Endodermal cell (in vitro differentiated cells): Measurements from ENCODE around the gene SYNDIG1. TPM values are rescaled to one million over a fixed set of nuclear protein-coding genes. Genes with fewer than 3 reads are reported as not detected.

ENCODE experiments used
- DNase-seq: peaks from one replicate; pipeline ENCODE4 v3.0.0-alpha.2; 2017
- H3K27ac ChIP-seq: 2 replicates; pipeline ENCODE4 v1.5.1; 2013; ENCODE audit warnings: mild to moderate bottlenecking, low read depth, low read length, moderate library complexity
- H3K27me3 ChIP-seq: 2 replicates; pipeline ENCODE4 v1.6.1; 2013; ENCODE audit warnings: mild to moderate bottlenecking, low read length, moderate library complexity; ENCODE audit not compliant: insufficient read depth, control insufficient read depth, poor library complexity, severe bottlenecking
- H3K36me3 ChIP-seq: 2 replicates; pipeline ENCODE4 v1.7.0; 2013; ENCODE audit warnings: mild to moderate bottlenecking, low read length, moderate library complexity; ENCODE audit not compliant: control insufficient read depth, insufficient read depth
- H3K4me1 ChIP-seq: one replicate; pipeline ENCODE4 v1.7.0; 2013; ENCODE audit warnings: low read length; ENCODE audit not compliant: control insufficient read depth, insufficient read depth
- H3K4me3 ChIP-seq: 2 replicates; pipeline ENCODE4 v1.5.1; 2013; ENCODE audit warnings: mild to moderate bottlenecking, low read length, moderate library complexity
- H3K9ac ChIP-seq: 2 replicates; pipeline ENCODE4 v1.6.1; 2013; ENCODE audit warnings: mild to moderate bottlenecking, low read length, moderate library complexity; ENCODE audit not compliant: poor library complexity, severe bottlenecking; ENCODE audit errors: extremely low read depth
- H3K9me3 ChIP-seq: 2 replicates; pipeline ENCODE4 v1.6.1; 2013; ENCODE audit warnings: mild to moderate bottlenecking, low read length, moderate library complexity; ENCODE audit not compliant: control insufficient read depth
- H3K27ac Mint-ChIP-seq: 2 replicates; pipeline ENCODE4 v1.8.0; 2020; ENCODE audit warnings: mixed read lengths
- H3K27me3 Mint-ChIP-seq: 2 replicates; pipeline ENCODE4 v1.8.0; 2021; ENCODE audit warnings: mild to moderate bottlenecking, mixed read lengths; ENCODE audit not compliant: insufficient read depth
- H3K36me3 Mint-ChIP-seq: 2 replicates; pipeline ENCODE4 v1.8.0; 2020; ENCODE audit warnings: low read depth, mixed read lengths
- H3K4me1 Mint-ChIP-seq: 2 replicates; pipeline ENCODE4 v1.8.0; 2020; ENCODE audit warnings: mixed read lengths
- H3K4me3 Mint-ChIP-seq: 2 replicates; pipeline ENCODE4 v1.8.0; 2020; ENCODE audit warnings: mild to moderate bottlenecking, moderate library complexity, mixed read lengths
- H3K9me3 Mint-ChIP-seq: 2 replicates; pipeline ENCODE4 v1.8.0; 2020; ENCODE audit warnings: mild to moderate bottlenecking, mixed read lengths
- WGBS, 2 experiments: methylation state at CpG; one replicate each; pipeline versions ENCODE4 v1.1.5 to v1.1.7; 2013; ENCODE audit warnings: missing lambda C conversion rate in 2 of 2, mixed read lengths in 1 of 2; ENCODE audit not compliant: insufficient coverage in 1 of 2, insufficient read length in 1 of 2; 5-methylcytosine and 5-hydroxymethylcytosine counted together
- total RNA-seq, 2 donors: library from RNA; stranded (reverse); fragmentation: NEBNext Ultra II Directional in 1 of 2; extraction: Animal tissue kit (Norgen Biotek cat#: 25700) in 1 of 2; gene quantifications; 2 replicates in 1 of 2; 3 replicates in 1 of 2; pipeline ENCODE4 v1.2.1, GENCODE V29; 2021
- TF ChIP-seq, protein P1 (sequence below): fragments of 200-600 bp; sonication (generic); conservative IDR thresholded peaks from 2 replicates; pipeline ENCODE4 v1.5.0; 2021; ENCODE audit warnings: antibody characterized with exemption, mild to moderate bottlenecking

SYNDIG1 gene
- total RNA-seq, 2 donors from 2014 or later = 5.5 to 6.8 TPM

DNA sequence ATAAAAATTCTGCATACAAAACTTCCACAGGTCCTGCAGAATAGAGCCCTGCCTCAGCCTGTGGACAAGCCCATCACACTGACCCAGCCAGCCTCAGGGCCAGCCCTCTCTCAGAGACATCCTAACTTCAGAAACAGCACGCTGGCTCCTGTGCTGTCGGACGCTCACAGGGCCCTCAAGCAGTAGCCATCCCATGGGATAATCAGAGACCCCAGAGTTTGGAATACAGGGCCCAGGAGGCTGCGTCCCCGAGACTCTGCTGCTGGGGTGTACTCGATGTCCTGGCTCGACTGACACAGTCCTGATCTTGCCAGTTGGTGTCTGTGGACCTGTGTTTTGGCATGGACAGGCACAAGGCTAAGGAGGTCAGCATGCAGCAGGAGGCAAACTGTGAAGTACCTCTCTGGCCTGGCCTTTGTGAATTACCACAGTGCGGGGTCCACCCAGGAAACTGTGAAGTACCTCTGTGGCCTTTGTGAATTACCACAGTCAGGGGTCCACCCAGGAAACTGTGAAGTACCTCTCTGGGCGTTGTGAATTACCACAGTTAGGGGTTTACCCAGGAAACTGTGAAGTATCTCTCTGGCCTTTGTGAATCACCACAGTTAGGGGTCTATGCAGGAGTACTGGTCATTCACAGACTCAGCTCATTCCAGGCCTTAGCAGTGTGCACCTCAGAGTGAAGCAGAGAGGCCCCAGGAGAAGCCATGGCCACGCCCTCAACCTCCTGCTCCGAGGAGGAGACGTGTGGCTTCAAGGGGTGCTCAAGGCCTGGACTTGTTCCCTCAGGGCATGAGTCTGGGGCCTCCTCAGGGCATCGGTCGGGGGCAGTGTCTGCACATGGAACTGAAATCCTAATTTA lies 212.4 kb downstream of the SYNDIG1 start:
- H3K36me3 Mint-ChIP-seq = no peaks in the 10 kb centered on the region
- H3K4me3 Mint-ChIP-seq = no peak overlapping the region
- Histone ChIP-seq H3K36me3 (no peaks in the 10 kb centered on the region), H3K9me3 (no peaks in the 10 kb centered on the region), H3K27ac (no peak overlapping the region), H3K9ac (no peak overlapping the region), H3K27me3 (peaks cover 32% of the 10 kb centered on the region), H3K4me1 (no peaks in the 10 kb centered on the region), H3K4me3 (no peak overlapping the region)
- H3K27me3 Mint-ChIP-seq = peaks cover 60% of the 10 kb centered on the region
- no peak overlapping the region for H3K27ac Mint-ChIP-seq
- 87 to 94% methylated on average over 8 to 14 of the region's 14 CpGs for WGBS, 2 experiments
- peaks cover 4% of the 10 kb centered on the region for H3K9me3 Mint-ChIP-seq
- TF ChIP-seq, protein P1, sequence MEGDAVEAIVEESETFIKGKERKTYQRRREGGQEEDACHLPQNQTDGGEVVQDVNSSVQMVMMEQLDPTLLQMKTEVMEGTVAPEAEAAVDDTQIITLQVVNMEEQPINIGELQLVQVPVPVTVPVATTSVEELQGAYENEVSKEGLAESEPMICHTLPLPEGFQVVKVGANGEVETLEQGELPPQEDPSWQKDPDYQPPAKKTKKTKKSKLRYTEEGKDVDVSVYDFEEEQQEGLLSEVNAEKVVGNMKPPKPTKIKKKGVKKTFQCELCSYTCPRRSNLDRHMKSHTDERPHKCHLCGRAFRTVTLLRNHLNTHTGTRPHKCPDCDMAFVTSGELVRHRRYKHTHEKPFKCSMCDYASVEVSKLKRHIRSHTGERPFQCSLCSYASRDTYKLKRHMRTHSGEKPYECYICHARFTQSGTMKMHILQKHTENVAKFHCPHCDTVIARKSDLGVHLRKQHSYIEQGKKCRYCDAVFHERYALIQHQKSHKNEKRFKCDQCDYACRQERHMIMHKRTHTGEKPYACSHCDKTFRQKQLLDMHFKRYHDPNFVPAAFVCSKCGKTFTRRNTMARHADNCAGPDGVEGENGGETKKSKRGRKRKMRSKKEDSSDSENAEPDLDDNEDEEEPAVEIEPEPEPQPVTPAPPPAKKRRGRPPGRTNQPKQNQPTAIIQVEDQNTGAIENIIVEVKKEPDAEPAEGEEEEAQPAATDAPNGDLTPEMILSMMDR = no peak
- no peak for DNase-seq
- H3K4me1 Mint-ChIP-seq = no peaks in the 10 kb centered on the region

DNA sequence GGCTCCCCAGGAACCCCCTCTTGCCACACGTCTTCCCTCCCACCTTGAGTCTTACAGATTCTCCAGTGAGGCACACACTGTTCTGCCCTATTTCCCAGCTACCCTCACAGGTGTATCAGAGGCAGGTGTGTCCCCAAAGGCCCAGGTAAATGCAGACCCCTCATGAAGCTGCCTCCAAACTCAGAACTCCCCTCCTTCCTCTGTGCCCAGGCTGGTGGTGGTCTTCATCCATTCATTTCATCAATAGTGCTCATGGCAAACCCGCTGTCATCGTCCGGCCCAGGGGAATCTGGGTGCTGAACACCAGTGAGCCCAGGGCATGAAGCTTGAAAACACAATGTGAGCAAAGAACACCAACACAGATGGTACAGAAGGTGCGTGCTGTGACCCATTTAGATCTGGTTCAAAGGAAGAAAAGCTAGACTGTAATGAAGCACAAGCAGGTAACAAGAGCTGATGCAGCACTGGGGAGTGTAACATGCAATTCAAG lies 213.1 kb downstream of the SYNDIG1 start:
- H3K27ac Mint-ChIP-seq = no peak overlapping the region

DNA sequence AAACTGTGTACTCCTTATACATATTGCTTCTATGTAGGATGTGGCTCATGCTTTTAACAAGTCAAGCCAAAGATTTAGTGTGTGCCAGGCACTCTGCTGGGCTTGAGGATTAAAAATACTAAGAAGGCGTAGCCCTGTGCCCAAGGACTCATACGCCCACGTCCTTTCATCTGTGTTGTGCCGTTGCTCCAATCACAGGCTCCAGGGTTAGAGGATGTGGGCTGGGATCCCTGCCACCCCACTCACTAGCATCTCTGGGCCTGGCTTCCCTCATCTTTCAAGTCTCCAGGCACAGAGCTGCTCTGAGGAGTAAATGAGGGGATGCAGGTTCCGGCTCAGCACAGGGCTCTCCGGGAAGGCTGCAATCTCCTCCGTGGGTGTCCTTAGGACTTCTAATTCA lies 214.2 kb downstream of the SYNDIG1 start:
- 89% methylated on average over 6 to 7 of the region's 7 CpGs for WGBS, 2 experiments
- Mint-ChIP-seq H3K27me3 (peaks cover 60% of the 10 kb centered on the region), H3K4me3 (no peak overlapping the region), H3K9me3 (peaks cover 7% of the 10 kb centered on the region), H3K36me3 (no peaks in the 10 kb centered on the region), H3K4me1 (no peaks in the 10 kb centered on the region), H3K27ac (no peak overlapping the region)
- peaks cover 7% of the 10 kb centered on the region for H3K9me3 ChIP-seq
- H3K36me3 ChIP-seq = no peaks in the 10 kb centered on the region
- H3K4me3 ChIP-seq = no peak overlapping the region
- H3K4me1 ChIP-seq = no peaks in the 10 kb centered on the region
- TF ChIP-seq, protein P1 = no peak
- H3K27ac ChIP-seq = no peak overlapping the region
- no peak for DNase-seq
- H3K27me3 ChIP-seq = peaks cover 29% of the 10 kb centered on the region
- H3K9ac ChIP-seq = no peak overlapping the region

More for the DNA sequence above, 213.1 kb downstream of the SYNDIG1 start:
- TF ChIP-seq, protein P1 = no peak
- Histone ChIP-seq H3K9ac (no peak overlapping the region), H3K27ac (no peak overlapping the region), H3K4me1 (no peaks in the 10 kb centered on the region), H3K27me3 (peaks cover 29% of the 10 kb centered on the region), H3K36me3 (no peaks in the 10 kb centered on the region), H3K9me3 (peaks cover 3% of the 10 kb centered on the region), H3K4me3 (no peak overlapping the region)
- 93% methylated on average over 5 of the region's 5 CpGs for WGBS, 2 experiments
- no peak for DNase-seq
- Mint-ChIP-seq H3K4me3 (no peak overlapping the region), H3K27me3 (peaks cover 63% of the 10 kb centered on the region), H3K9me3 (peaks cover 7% of the 10 kb centered on the region), H3K36me3 (no peaks in the 10 kb centered on the region), H3K4me1 (no peaks in the 10 kb centered on the region)
